M059J (cell line): ENCODE results near the gene SPDYE8. TPM values are rescaled to one million over a fixed set of nuclear protein-coding genes. Genes with fewer than 3 reads are reported as not detected.
"Not testable (repeated sequence)": the region's sequence is repeated elsewhere in the genome, so short reads cannot be mapped to it uniquely, and the experiment has no call there.

Experiments
- DNase-seq: peaks from one replicate; pipeline ENCODE4 v3.0.0-alpha.2; 2012; ENCODE audit warnings: low read depth
- total RNA-seq: library from RNA; depleted of rRNA; stranded (reverse); fragments of >200 nt; shearing (Covaris generic); gene quantifications from 2 replicates; pipeline ENCODE4 v1.2.3, GENCODE V29; 2014; rRNA removed

The SPDYE8 gene
- not detected in 2 replicates for total RNA-seq

- DNase-seq, result not testable (repeated sequence)
Observed at GRCh38 chr7:73029666-73030065, at the start of gene SPDYE8. Gene SPDYE8, minus strand, starts transcription at chr7:73029766. Its CDS starts 1,800 bp downstream, at chr7:73027966.

- not testable (repeated sequence) for DNase-seq
Observed at GRCh38 chr7:73057811-73058210, 28.2 kb upstream of the SPDYE8 start, which contains the start of gene SPDYE11. Gene SPDYE11, minus strand, starts transcription at chr7:73057911. Its CDS starts 1,800 bp downstream, at chr7:73056111.

DNA sequence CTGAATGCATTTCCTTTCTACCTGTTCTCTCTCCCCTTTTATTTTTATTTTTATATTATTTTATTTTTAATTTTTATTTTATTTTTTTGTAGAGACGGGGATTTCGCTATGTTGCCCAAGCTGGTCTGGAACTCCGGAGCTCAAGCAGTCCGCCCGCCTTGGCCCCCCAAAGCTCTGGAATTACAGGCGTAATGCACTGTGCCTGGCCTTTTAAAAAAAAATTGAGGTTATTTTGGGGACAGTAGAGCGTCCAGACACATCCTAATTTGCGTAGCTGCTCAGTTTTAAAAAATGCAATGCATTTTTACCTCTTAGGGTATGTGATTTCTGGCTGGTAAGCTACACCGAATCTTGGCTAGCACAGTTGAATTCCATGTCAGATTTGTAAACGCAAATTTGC, 23.1 kb downstream of the SPDYE8 start:
- not testable (repeated sequence) for DNase-seq

DNA sequence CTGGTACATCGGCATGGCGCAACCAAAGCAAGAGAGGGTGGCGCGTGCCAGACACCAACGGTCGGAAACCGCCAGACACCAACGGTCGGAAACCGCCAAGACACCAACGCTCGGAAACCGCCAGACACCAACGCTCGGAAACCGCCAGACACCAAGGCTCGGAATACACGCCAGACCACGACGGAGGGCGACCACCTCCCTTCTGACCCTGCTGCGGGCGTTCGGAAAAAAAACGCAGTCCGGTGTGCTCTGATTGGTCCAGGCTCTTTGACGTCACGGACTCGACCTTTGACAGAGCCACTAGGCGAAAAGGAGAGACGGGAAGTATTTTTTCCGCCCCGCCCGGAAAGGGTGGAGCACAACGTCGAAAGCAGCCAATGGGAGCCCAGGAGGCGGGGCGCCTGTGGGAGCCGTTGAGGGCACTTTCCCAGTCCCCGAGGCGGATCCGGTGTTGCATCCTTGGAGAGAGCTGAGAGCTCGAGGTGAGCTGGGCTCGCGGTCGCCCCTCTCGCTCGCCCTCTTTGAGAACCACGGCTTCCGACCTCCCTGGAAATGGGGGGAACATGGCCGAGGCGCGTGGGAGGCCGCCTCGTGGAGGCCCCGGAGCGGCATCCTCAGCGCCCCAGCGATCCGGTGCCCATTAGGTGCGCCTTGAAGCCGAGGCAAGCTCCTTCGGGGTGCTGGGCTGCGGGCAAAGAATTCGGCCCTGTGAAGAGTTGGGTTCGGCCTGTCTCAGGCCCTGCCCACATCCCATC, 23.7 kb downstream of the SPDYE8 start:
- DNase-seq, result peak; percentile 82

- DNase-seq, result not testable (repeated sequence)
Observed at GRCh38 chr7:73005356-73005692, 24.2 kb downstream of the SPDYE8 start.

DNA sequence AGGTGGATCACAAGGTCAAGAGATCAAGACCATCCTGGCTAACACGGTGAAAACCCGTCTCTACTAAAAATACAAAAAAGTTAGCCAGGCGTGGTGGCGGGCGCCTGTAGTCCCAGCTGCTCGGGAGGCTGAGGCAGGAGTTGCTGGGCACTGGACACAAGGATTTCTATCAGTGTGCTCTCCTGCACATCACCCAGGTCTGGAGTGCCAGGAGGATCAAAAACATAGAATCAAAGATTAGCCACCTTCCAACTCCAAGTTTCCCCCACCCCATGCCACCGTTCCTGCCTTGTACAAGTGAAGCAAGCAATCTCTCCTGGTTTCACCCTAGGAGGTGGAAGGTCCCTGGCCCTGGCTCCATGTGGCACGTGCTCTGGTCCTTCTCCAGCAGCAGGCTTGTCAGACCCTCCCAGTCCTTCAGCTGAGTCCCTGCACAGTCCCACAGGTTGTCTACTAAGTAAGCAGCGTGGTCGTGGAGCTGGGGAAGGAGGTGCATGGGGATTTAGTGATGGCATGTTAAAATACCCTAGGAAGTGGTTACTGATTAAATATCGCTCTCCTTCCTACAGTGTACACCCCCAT, 31.6 kb downstream of the SPDYE8 start:
- DNase-seq, result not testable (repeated sequence)

GRCh38 chr7:72997447-72997846, 32.1 kb downstream of the SPDYE8 start:
- DNase-seq, result not testable (repeated sequence)

- DNase-seq, result not testable (repeated sequence)
Observed at GRCh38 chr7:72995484-72995883, 34.1 kb downstream of the SPDYE8 start.

DNA sequence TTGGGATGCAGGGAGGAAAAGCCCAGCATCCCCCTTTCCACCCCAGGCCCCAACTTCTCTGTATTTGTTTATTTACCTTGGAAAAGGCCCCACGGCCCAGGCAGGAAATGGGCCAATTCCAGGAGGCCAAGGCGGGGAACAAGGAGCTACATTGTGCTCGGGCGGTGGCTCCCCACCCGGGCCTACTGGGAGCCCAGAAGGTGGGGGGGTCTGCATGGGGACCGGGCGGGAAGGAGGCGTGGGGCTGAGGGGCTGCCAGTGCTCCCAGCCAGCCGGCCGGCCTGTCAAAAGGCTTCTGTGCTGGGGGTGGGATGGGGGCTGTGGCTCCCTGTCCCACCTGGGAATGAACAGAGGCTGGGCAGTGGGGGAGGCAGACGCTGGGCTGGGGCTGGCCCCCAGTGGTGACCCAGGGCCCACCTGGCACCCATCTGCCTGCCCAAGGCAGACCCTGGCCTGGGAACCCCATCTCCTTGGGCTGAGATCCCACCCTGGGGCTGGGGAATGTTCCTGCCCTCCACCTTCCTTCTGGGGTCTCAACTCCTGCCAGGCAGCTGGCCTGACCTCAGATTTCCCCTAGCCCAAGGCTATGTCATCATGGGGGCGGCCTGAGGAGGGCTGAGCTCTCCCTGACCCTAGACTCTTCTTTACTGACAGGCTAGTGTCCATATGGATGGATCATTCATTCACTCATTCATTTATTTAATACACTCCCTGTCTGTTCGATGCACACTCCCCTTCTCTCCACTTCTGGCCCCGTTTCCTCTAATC, 39.2 kb downstream of the SPDYE8 start:
- DNase-seq, result not testable (repeated sequence)

DNA sequence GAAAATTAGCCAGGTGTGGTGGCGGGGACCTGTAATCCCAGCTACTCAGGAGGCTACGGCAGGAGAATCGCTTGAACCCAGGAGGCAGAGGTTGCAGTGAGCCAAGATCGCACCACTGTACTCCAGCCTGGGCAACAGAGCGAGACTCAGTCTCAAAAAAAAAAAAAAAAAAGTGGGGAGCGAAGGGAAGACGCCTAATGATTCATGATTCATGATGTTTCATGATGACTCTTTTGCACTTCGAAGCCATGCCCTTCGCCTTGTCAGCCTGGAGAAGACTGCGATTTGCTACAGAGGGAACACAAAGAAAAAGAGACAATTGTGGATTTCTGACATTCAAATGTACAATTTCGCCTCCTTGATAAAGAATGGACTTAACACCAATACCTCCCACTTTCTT, 47.5 kb downstream of the SPDYE8 start:
- not testable (repeated sequence) for DNase-seq

DNA sequence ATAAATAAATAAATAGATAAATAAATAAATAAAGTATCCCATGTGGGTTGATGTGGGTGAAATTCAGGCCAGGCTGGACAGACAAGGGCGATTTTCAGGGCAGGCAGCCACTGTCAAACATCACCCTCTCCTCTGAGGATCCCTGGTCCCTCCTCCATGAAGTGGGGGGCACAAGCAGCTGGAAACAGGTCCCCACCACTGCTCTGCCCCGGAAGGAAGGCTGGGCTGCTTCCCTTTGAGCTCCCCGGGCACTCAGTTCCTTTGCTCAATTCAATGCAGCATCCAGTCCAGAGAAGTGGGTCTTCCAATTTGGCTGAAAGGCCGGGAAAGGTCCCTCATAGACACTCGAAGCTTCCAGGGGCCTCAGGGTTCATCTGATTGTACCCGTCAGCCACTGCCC, 49.2 kb downstream of the SPDYE8 start:
- not testable (repeated sequence) for DNase-seq

- not testable (repeated sequence) for DNase-seq
Observed at GRCh38 chr7:72976434-72976833, 53.1 kb downstream of the SPDYE8 start.

GRCh38 chr7:72975656-72976286, 53.8 kb downstream of the SPDYE8 start:
- DNase-seq, result not testable (repeated sequence)

DNA sequence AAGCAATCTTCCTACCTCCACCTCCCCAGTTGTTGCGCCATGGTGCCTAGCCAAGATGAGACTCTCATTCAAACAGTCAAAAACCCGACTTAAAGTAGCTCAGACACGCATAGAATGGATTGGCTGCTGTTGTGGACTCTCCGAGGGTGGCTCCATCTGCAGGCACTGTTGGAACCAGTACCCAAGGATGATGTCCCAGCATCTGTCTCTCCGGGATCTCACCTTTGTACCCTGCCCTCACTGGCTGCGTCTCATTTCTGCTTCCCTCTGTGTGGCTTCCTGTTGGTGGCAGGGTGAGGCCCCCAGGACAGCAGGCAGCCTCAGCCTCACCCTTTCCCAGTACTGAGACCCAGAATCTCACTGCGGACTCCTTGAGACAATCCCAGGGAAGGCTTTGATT, 54.8 kb downstream of the SPDYE8 start:
- not testable (repeated sequence) for DNase-seq

- not testable (repeated sequence) for DNase-seq
Observed at GRCh38 chr7:72971505-72971904, 58.1 kb downstream of the SPDYE8 start.

Other genes starting within 250 kb of the SPDYE8 start
- 0.89 and 1.4 TPM in 2 replicates for gene TYW1B, start 201.6 kb downstream of the SPDYE8 start, total RNA-seq
- gene POM121, start 104.7 kb downstream of the SPDYE8 start, total RNA-seq, result 5.7 and 9.8 TPM in 2 replicates
- not detected in 2 replicates for gene TRIM74, start 60.3 kb downstream of the SPDYE8 start, total RNA-seq
- not detected in 2 replicates for gene SPDYE11, start 28.1 kb upstream of the SPDYE8 start, total RNA-seq
- gene SPDYE9, start 56.3 kb upstream of the SPDYE8 start, total RNA-seq, result not detected in 2 replicates